ENCODE data around the gene CADM2. TPM values are rescaled to one million over a fixed set of nuclear protein-coding genes. Genes with fewer than 3 reads are reported as not detected.
"Not testable (repeated sequence)": the region's sequence is repeated elsewhere in the genome, so short reads cannot be mapped to it uniquely, and the experiment has no call there.

Gene CADM2
- total RNA-seq, 1 donor = 5.1 TPM

DNA sequence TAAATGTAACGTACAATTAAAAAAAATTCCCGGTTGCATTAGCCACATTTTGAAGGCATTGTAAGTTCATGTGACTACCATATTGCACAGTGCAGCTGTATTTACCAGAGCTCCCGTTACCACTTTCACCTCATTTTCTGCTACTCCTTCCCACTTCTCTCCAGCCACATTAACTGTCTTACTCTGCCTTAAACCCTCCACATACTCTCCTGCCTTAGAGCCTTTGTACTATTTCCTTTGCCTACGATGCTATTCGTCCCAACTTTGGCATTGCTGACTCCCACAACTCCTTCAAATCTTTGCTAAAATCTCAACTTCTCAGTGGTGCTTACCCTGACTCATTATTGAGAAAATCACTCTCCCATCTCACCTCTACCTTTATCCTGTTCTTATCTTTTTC, 115.2 kb downstream of the CADM2 start:
- DNase-seq (ENCODE audit: low read depth in 2 of 3, low spot score in 2 of 3) = no peak

DNA sequence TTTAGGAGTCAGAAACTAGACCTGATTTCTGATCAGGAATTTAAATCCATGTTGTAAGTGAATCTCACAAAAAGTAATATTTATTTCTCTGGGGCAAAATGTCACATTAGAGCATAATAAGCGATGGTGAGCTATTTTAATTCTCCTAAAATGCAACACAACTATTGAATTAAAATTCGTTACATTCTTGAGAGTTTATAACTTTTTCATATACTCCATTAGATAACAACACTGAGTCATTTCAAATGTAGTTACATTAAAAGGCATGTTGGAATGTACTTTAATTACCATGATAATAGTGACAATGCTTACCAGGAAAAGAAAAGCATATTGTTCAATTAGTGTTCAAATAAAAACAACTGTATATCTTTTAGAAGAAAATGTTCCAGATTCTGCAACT, 116.9 kb downstream of the CADM2 start:
- DNase-seq (ENCODE audit: low read depth in 2 of 3, low spot score in 2 of 3) = no peak

DNA sequence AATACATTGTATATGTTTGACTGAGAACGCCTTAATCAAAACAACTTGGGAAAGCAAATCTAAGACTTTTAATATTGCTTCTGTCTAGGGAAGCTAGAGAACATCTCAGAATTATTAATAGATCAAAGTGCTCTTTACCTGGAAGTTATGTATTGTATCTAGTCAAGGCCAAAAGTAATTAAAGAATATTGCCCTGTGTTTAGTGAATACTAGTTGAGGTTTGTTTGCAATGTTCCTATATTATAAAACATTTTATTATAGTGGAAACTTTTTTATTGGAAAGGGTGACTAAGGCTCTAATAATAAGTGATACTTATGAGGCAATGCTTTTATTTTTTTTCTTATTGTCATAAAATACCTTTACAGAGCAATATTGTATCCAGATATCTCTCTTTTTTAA, 118.2 kb downstream of the CADM2 start:
- DNase-seq (ENCODE audit: low read depth in 2 of 3, low spot score in 2 of 3) = no peak

DNA sequence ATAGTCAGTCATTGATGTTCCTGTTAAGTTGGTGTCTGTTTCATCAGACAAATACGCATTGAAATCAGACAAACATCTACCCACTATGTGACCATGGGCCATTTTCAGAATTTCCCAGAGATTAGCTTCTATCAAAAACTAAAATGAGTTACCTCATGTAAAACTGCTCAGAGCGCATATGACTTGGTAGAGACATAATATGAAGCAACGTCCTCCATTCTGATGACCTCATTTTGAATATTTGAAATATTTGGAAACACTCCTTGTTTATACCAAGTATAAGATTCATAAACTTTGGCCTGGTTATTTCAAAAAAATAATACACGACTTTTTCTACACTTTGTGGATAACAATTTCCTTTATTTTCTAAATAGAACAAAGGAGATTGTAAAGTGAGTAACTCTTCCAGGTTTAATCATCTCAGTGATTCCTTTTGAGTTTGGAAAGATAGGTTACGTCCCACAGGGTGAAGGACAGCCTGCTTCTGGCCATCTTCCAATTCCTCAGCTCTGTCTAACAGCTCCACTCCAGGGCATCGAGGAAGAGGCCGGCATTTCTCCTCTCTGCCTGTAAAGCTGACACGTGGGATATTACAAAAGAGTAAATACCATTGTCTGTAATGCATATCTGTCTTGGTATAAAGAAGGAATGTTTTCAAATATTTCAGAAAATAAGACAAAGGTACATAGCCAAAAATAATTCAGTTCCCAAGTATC, 122.6 kb downstream of the CADM2 start:
- no peak for DNase-seq (ENCODE audit: low read depth in 2 of 3, low spot score in 2 of 3)

DNA sequence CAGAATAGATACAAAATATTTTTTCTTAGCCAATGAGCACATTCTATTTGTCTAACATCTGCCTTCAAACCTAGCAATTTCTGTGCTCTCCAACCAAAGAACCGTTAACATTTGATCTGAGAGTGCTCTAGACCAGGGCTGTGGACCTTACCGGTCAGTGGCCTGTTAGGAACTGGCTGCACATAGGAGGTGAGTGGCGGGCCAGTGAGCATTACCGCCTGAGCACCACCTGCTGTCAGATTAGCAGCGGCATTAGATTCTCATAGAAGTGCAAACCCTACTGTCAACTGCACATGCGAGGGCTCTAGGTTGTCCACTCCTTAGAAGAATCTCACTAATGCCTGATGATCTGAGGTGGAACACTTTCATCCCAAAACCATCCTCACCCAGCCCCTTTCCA, 131.7 kb downstream of the CADM2 start:
- DNase-seq (ENCODE audit: low read depth in 2 of 3, low spot score in 2 of 3) = no peak

DNA sequence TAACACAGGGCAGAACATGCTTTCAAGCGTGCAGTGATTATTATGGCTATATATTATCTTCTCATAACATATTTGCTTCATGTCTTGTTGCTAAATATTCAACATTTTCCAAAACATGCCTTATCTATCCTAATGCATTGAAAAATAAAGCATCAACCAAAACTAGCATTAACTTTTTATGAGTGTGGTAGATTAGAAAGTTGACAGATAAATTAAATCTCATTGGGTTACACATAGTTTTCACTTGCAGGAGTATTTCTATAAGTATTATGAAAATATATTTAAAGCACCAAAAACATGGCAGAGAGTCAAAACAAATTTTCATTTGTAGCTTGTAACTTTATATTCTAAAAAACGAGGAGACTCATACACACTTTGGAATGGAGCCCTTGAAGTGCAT, 141.5 kb downstream of the CADM2 start:
- no peak for DNase-seq (ENCODE audit: low read depth in 2 of 3, low spot score in 2 of 3)

DNA sequence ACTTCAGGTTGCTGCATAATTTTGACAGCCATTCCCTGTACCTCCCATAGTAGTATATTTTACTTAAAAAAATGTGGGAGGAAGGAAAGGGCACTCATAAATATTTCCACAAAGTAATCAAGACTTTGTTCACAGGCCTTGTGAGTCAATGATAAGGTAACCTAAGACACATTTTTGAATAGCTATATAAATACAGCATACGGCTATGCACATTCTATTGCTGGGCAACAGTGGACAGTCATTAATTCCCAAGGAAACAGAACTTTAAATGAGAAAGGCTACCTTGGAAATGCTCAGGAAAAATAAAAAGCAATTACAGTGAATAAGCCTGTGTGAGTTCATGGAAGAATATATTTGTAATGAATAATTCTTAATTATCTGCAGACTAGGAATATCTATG, 144.0 kb downstream of the CADM2 start:
- DNase-seq (ENCODE audit: low read depth in 2 of 3, low spot score in 2 of 3) = no peak

DNA sequence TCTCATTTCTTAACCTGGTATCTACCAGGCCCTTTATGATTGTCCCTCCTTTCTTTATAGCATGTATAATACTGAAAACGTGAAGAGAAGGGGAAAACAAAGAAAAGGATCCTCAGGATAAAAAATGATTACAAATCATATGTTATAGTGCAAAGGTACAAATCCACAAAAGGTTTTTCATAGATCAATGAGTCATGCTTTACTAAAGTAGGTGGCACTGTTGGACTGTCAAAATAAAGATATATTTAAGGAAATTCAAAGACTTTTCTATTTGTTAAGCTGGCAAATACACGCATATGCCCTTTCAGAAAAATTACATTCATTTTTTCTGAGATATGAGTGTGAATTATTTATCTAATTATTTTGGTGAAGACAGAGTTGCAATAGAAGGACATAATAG, 151.6 kb downstream of the CADM2 start:
- DNase-seq (ENCODE audit: low read depth in 2 of 3, low spot score in 2 of 3) = no peak

DNA sequence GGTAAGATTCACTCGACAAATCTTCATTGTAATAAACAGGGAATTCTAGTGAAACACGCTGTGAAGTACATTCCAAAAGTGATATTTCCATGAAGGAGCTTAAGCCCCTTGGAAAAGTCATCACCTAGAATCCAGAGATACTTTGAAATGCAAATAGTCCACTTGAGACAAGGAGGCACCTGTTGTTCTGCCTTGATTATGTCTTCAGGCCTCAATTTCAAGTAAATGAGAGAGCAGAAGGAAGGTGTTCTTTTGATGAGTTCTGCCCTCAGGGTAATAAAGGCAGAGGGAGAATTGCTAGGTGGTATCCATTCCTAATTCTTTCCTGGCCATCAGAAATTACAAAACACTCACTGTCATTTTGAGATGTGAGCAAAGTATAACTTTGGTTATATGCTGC, 162.1 kb downstream of the CADM2 start:
- DNase-seq (ENCODE audit: low read depth in 2 of 3, low spot score in 2 of 3) = no peak

DNA sequence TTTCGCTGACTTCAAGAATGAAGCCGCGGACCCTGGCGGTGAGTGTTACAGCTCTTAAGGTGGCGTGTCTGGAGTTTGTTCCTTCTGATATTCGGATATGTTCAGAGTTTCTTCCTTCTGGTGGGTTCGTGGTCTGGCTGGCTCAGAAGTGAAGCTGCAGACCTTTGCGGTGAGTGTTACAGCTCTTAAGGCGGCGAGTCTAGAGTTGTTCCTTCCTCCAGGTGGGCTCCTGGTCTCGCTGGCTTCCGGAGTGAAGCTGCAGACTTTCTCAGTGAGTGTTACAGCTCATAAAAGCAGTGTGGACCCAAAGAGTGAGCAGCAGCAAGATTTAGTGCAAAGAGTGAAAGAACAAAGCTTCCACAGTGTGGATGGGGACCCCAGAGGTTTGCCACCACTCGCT, 174.1 kb downstream of the CADM2 start:
- DNase-seq (ENCODE audit: low read depth in 2 of 3, low spot score in 2 of 3) = not testable (repeated sequence)

DNA sequence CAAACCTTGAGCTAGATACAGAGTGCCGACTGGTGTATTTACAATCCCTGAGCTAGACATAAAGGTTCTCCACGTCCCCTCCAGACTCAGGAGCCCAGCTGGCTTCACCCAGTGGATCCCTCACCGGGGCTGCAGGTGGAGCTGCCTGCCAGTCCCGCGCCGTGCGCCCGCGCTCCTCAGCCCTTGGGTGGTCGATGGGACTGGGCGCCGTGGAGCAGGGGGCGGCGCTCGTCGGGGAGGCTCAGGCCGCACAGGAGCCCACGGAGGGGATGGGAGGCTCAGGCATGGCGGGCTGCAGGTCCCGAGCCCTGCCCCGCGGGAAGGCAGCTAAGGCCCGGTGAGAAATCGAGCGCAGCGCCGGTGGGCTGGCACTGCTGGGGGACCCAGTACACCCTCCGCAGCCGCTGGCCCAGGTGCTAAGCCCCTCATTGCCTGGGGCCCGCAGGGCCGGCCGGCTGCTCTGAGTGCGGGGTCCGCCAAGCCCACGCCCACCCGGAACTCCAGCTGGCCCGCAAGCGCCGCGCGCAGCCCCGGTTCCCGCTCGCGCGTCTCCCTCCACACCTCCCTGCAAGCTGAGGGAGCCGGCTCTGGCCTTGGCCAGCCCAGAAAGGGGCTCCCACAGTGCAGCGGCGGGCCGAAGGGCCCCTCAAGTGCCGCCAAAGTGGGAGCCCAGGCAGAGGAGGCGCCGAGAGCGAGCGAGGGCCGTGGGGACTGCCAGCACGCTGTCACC, 175.1 kb downstream of the CADM2 start:
- DNase-seq (ENCODE audit: low read depth in 2 of 3, low spot score in 2 of 3) = not testable (repeated sequence)

DNA sequence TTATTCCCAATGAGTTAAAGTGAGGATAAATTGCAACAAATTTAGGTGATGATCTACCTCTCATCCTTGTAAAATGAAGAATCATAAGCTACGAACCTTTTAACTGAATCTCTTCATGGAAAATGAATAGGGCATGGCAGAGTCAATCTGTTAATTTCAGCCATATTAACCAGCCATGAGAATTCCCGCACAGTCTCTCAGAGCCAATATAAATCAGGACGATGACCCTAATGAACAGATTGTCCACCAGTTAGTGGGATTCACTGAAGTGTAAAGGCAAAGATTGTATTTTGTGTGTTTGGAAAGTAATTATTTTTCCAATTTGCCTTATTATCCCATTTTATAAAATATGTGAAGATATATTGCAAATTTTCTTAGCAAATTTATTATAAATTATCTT, 183.8 kb downstream of the CADM2 start:
- no peak for DNase-seq (ENCODE audit: low read depth in 2 of 3, low spot score in 2 of 3)

DNA sequence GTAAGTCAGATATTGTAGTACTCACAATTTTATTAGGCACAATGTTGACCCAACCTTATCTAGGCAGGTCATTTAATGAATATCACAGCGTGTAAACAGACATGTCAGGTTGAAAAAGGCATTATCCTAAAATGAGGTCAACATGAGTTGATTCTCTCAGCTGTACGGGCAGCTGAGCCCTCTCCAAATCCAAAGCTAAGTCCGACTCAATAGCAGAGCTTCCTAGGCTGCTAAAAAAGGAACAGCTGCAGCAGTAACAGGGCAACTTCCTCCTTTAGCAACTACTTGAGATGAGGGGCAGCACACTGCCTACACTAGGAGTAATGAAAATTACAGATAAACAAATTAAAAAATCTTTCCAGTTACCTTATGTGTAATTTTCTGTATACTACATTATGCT, 189.2 kb downstream of the CADM2 start:
- DNase-seq (ENCODE audit: low read depth in 2 of 3, low spot score in 2 of 3) = no peak

DNA sequence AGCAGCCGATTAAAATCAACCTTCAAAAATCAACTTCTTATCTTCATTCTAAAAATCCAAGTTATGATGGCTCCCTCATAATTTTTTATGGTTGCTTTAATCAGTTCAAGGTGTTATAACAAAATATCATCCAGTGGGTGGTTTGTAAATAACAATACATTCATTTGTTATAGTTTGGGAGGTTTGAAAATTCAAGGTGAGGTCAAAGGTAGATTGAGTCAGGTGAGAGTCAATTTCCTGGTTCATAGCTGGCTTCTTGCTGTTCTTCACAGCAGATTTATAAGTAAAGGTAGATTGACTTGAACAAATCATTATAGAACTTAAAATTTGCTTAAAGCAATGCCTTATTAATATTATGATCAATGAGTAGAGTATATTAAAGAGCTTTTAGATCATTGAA, 192.8 kb downstream of the CADM2 start:
- DNase-seq (ENCODE audit: low read depth in 2 of 3, low spot score in 2 of 3) = no peak

DNA sequence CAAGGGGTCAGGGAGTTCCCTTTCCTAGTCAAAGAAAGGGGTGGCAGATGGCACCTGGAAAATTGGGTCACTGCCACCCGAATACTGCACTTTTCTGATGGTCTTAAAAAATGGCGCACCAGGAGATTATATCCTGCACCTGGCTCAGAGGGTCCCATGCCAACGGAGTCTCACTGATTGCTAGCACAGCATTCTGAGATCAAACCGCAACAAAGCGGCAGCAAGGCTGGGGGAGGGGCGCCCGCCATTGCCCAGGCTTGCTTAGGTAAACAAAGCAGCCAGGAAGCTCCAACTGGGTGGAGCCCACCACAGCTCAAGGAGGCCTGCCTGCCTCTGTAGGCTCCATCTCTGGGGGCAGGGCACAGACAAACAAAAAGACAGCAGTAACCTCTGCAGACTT, 194.5 kb downstream of the CADM2 start:
- not testable (repeated sequence) for DNase-seq (ENCODE audit: low read depth in 2 of 3, low spot score in 2 of 3)

DNA sequence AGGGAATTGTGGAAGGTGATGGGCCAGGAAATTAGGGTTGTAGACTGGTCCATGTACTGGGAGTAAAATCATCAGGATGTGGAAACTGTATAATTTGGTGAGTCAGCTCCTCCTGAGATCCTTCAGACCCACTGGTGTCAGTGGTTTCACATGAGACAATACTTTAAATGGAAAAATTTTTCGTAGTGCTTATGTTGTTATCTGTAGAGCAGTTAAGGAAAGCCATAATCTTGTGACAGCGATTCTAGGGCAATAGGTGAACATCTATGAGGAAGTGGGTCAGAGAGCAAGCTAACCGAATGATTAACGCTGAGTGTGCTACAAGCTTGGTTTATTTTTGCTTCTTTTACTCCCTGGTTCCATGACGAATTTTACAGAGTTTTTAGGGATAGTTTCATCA, 200.6 kb downstream of the CADM2 start:
- DNase-seq (ENCODE audit: low read depth in 2 of 3, low spot score in 2 of 3) = no peak

DNA sequence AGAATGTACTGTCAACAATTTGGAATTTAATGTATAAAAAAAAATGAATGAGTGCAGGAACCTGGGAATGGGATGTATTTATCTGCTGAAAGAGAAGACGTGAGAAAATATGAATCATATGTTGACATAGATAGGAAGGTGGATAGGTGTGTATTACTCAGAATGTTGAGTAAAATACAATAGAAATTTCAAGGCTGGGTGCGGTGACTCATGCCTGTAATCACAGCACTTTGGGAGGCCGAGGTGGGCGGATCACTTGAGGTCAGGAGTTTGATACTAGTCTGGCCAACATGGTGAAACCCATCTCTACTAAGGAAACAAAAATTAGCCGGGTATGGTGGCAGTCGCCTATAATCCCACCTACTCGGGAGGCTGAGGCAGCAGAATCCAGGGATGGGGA, 202.8 kb downstream of the CADM2 start:
- DNase-seq (ENCODE audit: low read depth in 2 of 3, low spot score in 2 of 3) = no peak

DNA sequence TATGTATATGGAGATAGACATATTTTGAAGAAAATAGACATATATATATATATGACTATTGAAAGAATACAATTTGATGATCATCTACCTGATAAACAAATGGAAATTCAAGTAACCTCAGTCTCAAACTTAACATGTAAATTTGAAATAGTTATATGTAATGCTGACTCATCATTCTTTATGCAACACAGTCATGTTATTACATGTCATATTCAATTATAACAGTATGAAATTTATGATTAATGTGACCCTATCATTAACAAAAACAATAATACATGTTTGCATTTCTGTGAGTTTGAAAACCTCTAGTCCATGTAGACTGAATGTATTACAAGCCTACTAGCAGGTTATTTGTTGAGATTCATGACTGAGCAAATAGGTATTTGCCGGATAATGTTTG, 204.1 kb downstream of the CADM2 start:
- no peak for DNase-seq (ENCODE audit: low read depth in 2 of 3, low spot score in 2 of 3)

DNA sequence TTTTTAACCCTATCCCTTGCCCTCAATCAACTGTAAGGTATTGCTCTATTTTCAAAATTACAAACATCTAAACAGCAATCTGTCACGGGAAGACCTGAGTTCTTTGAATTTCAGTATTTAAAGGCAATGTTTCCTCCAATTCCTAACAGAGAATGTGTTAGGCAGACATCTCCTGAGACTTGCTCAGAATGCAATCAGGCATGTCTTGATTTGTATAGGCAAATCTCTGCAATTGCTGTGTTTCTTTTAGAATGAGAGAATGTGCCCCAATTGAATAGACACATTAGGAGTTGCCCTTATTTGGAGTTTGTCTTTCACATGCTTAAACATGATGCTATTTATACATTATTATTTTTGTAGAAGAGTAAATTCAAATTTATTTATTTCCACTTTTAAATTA, 205.6 kb downstream of the CADM2 start:
- DNase-seq (ENCODE audit: low read depth in 2 of 3, low spot score in 2 of 3) = no peak

DNA sequence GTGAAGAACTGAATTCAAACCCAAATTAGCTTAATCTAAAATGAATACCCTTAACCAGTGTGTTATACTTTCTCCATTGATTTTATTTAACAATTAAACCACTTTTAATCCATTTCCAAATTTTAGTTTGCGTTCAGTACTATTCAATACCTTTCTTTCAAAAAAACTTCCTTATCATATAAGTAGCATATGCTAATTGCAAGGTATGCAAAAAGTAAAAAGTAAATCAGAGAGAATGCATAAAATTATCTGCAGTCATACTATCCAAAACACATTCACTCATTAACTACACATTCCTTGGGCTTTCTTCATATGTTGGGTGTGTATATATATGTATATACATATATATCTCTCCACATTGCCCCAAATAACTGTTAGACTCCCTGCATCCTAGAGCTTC, 208.8 kb downstream of the CADM2 start:
- DNase-seq (ENCODE audit: low read depth in 2 of 3, low spot score in 2 of 3) = no peak

DNA sequence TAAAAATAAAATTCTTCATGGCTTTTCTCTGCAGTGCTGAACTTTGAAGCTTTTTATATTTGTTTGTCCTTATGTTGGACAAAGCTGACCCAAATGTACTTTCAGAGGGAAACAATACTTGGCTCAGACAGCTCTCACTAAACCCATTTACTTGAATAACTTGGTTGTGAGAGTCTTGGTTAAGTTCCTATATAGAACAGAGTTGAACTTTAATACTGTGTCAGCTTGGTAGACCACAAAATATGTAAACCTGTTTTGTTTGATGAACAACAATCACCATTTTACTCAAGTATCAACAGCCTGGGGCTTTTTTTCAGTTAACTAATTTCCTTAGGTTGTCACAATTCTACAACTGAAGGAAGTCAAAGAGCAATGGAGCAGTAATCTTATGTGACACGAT, 211.9 kb downstream of the CADM2 start:
- no peak for DNase-seq (ENCODE audit: low read depth in 2 of 3, low spot score in 2 of 3)

DNA sequence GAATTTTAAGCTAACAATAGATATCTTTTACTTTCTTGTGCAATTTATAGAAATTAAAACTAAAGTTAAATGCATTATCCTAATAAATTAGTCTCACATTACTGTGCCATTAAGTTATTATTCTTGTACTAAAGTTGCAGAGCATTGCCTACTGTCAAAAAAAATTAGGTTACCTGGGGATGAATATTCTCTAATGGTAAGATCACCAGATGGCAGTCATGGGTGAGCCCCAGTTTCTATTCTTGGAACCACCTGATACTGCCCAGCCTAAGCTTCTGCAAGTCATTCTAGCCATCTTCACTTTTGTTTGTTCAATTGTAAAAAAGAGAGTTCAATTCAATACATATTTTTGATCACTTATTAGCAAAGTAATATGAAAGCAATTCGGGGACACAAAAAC, 213.2 kb downstream of the CADM2 start:
- DNase-seq (ENCODE audit: low read depth in 2 of 3, low spot score in 2 of 3) = no peak

DNA sequence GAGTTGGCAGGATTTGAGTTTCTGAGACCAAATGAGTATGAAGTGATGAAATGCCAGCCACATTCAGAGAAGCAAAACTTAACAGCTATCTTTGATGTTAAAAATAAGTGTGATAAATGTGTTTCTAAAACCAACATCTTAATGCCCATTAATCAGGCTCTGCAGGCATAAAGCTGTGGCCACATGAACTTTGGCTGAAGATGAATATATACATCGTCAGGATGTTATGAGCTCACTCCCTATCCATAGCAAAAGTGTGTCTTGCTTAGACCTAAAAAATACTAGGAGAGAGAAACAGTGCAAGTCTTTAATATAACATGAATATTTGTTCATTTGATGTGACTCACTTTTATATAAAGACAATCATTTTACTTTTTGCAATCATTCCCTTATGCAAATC, 218.0 kb downstream of the CADM2 start:
- no peak for DNase-seq (ENCODE audit: low read depth in 2 of 3, low spot score in 2 of 3)
